GM18868 (cell line): ENCODE results near the gene TSPOAP1.

Experiments
- ATAC-seq: cut with Tn5 transposase; IDR thresholded peaks from one replicate; pipeline ENCODE4 v1.9.1; 2021; ENCODE audit warnings: mild to moderate bottlenecking, moderate library complexity; ENCODE audit not compliant: unreplicated experiment

Gene TSPOAP1

DNA sequence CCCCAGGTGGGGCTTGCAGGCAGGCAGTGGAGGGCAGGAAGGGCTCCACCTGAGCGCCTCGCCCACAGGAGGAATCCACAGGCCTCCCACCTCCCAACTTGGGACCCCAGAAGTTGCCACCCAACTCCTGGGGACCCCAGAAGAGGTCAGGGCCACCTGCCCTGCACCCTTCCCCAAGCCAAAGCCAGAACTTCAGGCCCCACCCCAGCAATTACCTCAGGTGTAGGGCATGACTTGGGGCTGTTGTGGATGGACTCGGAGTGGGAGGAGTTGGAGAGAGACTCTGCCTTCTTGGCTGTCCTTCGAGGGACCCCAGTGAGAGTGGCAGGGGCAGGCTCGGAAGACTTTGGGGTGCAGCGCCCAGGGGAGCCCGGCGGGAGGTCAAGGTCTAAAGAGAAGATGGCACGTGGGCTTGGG, 10.5 kb downstream of the TSPOAP1 start:
- ATAC-seq: no peak

- peak; percentile 73 for ATAC-seq
These were observed 11.1 kb downstream of the TSPOAP1 start for GRCh38 chr17:58317421-58318064.

- ATAC-seq: no peak
These were observed 12.2 kb downstream of the TSPOAP1 start for GRCh38 chr17:58316260-58316960.

- no peak for ATAC-seq
These were observed 12.8 kb downstream of the TSPOAP1 start for GRCh38 chr17:58315750-58316149.

DNA sequence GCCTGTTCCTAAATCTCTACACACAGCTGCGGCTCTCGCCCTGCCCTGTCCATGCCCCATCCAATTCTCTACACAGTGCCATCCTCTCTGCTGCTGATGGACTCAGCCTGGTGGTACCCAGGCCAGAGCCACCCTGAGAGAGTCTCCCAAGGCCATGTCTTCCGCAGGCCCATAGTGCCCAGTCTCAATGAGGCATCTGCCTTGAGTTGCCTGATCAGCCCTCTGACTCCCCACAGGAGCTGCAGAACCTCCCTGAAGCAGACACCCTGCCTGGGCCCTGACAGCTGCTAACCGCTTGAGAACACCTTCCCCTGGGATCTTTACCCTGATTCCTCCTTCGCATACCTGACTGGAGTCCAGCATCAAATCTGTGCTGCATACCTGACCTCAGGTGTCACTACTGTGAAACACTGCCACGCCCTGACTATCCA, 13.3 kb downstream of the TSPOAP1 start:
- no peak for ATAC-seq

GRCh38 chr17:58314706-58315015, 13.9 kb downstream of the TSPOAP1 start:
- no peak for ATAC-seq

GRCh38 chr17:58313815-58314705, 14.5 kb downstream of the TSPOAP1 start:
- no peak for ATAC-seq

DNA sequence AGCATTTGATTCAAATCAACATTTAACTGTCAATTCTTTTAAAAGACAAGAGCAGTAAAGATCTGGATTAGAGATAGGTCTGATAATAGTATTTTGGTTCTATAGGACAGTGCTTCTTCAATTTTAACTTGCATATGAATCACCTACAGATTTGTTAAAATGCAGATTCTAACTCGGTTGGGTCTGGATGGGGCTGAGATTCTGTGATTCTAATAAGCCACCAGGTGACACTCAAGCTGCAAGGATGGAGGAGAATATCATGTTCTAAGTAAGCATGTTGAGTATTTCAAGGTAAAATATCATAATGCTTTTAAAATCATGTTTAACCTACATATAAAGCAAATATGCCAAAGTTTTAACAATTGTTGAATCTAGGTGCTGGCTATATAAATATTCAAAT, 15.8 kb downstream of the TSPOAP1 start:
- no peak for ATAC-seq

GRCh38 chr17:58312021-58312630, 16.5 kb downstream of the TSPOAP1 start:
- no peak for ATAC-seq

GRCh38 chr17:58311429-58311894, 17.1 kb downstream of the TSPOAP1 start:
- ATAC-seq: no peak

DNA sequence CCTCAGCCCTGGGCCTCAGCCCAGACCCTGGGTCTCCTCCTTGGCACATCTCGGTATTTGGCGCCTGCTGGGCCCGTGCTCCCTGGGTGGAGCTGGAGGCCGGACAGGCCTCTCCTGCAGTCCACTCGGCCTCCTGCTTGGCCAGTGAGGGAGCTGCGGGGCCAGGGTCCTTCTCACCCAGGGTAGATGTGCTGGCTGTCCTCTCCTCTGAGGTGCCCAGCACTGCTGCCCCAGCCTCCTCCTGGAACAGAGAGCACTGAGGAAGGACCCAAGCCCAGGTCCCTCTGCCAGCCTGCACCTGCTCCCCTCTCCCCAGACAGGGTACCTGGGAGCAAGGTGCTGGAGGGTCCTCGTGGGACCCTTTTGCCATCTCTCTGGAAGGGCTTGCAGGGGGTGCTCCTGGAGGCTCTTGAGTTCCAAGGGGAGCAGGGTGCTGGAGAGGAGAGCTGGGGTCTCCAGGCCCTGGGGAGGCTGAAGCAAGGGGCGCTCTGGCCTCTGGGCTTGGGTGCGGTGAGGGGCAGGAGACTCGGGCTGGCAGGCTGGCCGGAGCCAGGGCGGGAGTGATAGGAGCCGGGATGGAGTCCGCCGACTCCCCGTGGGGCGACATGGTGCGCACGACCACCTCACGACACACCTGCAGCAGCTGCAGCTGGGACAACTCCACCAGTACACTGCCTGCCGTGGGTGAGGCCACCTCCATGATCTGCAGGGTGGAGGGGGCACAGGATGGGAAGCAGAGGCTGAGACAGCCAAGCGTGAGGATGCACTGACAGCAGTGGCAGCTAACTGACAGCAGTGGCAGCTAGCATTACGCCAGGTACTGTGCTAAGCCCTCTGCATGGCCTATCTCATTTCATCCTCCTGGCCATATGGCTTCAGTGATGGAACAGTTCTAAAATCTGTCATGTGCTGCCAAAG, 17.8 kb downstream of the TSPOAP1 start:
- no peak for ATAC-seq

DNA sequence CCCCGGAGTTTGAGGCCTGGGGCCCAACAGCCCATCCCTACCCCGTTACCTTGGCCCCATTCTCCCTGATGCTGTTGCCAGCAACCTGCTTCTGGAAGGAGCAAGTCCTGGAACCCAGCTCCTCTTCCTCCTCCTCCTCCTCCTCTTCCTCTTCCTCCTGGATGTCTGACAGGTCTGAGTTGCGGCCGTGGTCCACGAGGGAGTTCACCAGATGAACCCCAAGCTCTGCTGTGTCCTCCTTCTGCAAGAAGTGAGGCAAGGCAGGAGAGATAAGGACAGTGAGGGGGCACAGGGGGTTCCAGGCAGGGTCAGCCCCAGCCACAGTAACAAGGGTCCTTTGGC, 18.7 kb downstream of the TSPOAP1 start:
- no peak for ATAC-seq

DNA sequence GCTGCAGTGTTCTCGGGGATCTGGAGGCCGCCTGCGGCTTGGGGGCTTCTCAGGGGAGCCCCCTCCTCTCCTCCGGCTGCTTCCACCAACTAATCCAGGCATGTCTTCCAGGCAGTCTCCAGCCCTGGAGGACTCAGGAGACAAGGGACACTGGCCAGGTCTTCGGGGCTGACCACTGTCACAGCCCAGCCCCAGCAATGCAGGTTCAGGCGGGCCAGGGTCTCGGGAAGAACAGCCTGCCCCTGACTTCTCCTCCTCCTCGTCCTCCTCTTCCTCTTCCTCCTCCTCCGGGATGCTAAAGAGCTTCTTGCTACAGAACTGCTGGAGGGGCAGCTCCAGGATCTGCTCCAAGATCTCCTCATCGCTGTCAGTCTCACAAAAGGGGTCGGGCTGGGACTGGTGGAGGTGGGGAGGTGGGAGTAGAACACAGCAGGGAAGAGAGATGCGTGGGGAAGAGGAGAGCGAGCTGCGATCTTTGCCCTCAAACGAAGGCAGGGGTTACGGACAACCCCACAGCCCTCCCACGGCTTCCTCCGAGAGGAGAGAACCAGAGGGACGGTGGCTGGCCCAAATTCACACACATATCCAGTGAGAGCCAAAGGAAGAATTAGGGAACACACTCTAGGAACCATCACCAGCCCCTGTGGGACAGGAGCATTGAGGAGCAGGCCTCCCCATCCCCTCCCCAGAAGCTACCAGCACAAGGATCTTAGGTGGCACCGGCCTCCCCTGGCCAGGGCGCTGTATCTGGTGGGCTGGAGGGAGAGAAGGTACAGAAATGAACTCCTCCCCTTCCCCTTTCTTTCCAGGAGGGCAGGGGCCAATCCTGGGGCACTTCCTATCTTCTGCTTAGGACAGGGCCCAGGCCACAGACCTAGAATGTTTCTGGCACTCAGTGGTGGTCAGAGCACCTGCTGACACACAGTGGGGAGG, 19.3 kb downstream of the TSPOAP1 start:
- ATAC-seq: no peak

DNA sequence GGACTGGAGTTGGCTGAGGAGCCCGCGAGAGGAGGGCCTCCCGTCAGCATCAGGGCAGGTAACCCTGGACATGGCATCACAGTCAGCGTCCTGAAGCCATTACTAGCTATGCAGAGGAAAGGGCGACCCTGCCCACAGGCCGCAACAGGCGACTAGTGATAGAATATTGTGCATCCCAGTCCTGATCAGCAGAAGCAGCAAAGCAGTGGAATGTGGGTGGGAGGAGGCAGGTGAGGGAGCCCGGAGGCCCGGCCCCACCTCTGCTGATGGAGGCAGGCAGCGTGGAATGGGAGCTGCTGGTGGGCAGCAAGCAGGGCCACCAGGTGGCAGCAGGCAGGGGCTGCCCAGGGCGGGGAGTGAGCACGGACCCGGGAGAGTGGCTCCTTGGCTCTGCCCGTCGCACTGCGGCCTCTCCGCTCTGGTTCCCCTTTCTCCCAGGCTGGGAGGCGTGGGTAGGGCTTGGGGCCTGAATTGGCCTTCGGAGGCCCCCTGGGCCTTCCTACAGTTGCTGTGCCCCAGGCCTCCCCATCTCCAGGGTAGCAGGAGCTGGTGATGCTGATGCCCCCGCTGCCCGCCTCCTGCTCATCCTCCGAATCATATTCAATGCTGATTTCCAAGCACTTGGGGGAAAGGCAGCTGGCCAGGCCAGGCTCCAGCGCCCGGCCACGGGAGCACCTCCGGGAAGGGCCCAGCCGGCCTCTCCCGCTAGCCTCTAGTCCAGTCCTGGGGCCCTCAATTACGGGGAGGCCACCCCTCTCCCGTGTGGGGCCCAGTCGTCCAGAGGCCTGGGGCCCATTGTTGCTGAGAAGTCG, 20.2 kb downstream of the TSPOAP1 start:
- no peak for ATAC-seq

DNA sequence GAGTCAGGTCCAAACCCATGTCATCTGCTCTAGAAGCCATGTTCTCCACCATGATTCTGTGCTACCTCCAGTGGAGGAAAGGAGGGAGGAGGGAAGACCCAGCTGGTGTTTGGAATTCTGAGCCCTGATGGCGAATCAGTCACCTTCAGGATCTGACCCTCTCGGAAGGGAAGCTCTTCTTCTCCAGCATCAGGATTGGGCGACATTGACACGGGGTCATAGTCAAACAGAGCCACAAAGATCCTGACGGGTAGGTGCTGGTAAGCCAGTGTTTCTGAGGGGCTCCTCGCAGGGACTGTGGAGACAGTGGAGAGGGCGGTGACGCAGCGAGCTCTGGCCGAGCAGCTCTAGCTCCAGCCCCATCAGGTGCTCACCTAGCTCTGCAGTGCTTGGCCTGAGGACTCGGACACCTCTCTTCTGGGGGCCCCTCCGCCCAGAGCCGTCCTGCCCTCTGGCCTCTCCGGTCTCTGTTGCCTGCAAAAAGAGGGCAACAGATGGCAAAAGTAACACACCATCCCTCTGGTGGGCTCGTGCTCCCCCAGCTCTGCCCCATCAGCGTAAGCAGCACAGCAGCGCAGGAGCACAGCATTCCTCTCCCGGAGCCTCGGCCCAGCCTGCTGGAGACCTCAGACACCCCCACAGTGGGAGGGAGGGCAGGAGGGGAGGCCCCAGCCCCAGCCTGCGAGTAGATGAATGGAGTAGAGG, 21.0 kb downstream of the TSPOAP1 start:
- no peak for ATAC-seq

DNA sequence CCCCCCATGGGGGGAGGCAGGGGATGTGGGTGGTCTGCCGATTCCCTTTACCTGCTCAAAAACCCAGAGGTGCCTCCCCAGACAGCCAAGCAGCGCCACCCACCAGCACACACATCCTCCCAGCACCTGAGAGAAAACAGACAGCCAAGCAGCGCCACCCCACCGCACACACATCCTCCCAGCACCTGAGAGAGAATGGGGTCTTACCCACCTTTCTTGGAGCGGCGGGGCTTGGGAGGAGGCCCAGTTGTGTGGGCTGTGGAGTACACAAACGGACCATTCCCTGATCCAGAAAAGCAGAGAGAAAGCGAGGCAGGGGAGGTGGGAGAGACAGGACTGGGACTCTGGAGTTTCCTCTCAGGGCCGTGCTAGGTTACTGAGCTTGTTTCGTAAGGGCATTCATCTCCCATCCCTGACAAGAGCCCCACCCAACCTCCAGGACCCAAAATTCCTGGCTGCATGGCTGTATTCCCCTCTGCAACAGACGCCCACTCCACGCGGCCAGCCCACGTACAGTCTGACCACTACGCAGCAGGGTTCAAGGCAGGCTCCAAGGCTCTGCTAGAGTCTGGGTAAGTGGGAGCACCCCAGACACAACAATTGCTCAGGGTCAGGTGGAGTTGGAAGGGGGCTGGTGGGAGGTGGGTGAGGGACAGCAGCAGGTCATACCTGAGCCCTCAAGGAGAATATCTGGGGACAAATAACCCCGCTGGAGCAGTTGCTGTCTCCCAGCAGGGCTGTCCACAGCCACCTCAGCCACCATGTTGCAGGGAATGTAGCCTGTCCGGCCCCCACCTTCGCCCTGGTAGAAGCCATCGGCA, 22.3 kb downstream of the TSPOAP1 start:
- ATAC-seq: no peak

GRCh38 chr17:58305626-58306025, 23.0 kb downstream of the TSPOAP1 start:
- no peak for ATAC-seq
